Left renal cortex interstitium (tissue), 4 donors: Measurements from ENCODE around the gene DNAJB8. TPM values are rescaled to one million over a fixed set of nuclear protein-coding genes. Genes with fewer than 3 reads are reported as not detected.
A peak's percentile ranks its signal among the peaks of the same experiment; 100 is the strongest.

ENCODE experiments used
- DNase-seq, 4 donors: peaks; one replicate each; pipeline ENCODE4 v3.0.0-alpha.2; 2013; ENCODE audit warnings: low read depth in 4 of 4, low spot score in 2 of 4, missing footprints in 1 of 4
- polyA plus RNA-seq, 4 donors: library from polyadenylated mRNA; unstranded; fragments of 120-200 nt; gene quantifications; one replicate each; pipeline ENCODE4 v1.2.1, GENCODE V29; 2013; ENCODE audit not compliant: insufficient read length in 4 of 4

Gene DNAJB8
- polyA plus RNA-seq, 4 donors = not detected

DNA sequence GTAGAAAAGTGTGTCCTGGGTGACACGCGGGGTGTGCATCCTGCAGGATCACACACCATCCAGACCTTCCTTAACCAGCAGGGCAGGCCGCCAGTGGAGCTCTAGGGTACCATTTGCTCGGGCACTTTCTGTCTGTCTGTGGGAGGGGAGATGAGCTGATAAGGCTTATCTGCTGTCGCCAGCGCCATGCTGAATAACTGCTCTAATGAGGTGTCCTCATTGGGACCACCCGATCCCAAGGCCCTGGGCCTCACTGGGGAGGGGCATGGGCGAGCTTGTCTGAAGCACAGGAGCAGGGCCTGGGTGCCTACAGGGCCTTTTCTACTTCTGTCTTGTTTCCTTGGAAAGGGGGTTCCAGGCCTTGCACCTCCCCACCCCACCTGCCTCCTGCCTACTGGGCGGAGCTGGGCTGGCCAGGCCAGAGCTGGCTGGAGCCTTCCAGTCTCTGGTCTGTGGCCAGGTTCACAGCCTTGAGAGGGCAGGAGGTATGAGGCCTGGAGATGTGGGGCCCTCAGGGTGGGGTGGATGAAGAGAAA lies 28.8 kb upstream of the DNAJB8 start:
- DNase-seq = no peak

GRCh38 chr3:128494367-128494650 lies 27.6 kb upstream of the DNAJB8 start:
- DNase-seq = no peak

GRCh38 chr3:128493570-128494366 lies 27.1 kb upstream of the DNAJB8 start:
- DNase-seq = no peak

GRCh38 chr3:128492671-128493569 lies 26.2 kb upstream of the DNAJB8 start, which contains the start of gene GATA2:
Gene GATA2 (minus strand): TSS chr3:128493201. CDS start chr3:128487031, 6,170 bp downstream.
- DNase-seq = no peak

GRCh38 chr3:128491941-128492670 lies 25.4 kb upstream of the DNAJB8 start:
- no peak for DNase-seq

GRCh38 chr3:128491691-128491940 lies 24.9 kb upstream of the DNAJB8 start:
- DNase-seq = no peak

- no peak for DNase-seq
Observed at GRCh38 chr3:128490915-128491690, 24.4 kb upstream of the DNAJB8 start.

GRCh38 chr3:128490650-128490914 lies 23.9 kb upstream of the DNAJB8 start:
- no peak for DNase-seq

DNA sequence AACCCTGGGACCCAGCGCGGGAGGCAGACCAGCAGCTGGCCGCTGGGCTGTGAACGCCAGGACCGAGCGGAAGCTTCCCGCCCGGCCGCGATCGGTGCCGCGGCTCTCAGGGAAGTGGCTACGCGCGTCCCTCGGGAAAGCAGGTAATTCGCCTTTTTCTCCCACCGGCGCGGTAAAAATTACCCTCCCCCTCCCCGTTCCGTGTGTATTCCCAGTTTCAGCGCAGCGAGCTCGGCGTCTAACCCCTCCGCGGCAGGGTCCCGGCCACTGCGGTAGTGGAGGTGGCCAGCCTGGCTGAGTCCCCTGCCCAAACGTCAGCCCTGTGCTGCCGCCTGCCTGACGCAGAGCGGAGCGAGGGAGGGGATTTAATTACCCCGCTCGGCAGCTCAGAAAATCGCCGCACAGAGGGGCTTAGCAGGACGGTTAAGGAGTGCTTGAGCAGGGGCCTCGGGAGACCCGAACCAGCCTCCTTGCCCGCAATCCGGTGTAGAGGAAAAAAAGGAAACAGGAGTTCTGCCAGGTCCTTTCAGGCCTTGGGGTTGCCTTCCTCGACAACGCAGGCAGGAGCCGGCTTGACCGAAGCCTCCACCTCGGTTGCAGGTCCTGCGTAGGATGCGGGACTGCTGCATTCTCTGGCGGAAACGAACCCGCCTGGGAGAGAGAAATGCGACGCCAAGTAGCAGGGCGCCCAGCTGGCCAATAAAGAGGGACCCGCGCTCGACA lies 23.4 kb upstream of the DNAJB8 start:
- no peak for DNase-seq

DNA sequence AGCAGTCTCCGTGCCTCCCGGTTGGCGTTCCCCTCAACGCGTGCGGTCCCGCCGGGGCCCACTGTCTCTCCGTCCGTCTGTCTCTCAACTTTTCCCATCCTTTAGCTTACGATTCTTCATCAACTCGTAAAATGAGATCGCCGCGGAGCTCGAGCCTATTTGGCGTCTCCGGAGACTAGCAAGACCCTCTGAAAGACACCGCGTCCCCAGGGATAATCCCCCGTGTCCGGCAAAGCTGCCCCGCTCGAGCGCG lies 22.9 kb upstream of the DNAJB8 start:
- no peak for DNase-seq

DNA sequence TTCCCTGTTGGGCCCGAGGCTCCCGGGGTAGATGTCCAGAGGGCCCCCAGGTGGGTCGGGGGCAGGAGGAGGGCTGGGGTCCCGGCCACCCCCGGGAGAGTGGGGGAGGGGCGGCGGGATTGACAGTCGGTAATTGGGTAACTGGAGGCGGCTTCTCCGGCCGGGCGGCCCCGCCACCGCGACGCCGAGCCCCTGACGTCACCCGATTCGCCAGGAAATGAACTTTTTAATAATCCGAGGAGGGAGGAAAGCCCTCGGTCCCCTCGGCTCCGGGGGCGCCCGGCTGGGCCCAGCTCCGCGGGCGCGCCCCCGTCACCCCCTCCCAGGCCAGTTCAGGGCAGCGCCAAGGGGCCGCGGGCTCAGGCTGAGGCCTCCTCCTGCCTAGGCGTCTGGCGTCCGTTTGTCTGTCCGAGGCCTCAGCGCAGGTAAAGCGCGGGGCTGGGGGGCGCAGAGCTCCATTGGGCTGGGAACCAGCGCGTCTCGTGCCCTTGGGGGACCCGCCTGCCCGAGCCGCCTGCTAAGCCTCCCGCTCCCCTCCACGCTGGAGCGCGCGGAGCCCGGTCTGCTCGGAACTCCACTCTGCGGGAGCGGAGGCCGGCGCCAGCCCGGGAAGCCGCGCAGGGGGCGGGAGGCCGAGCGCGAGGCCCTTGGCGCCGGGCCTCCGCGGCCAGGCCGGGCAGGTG lies 22.4 kb upstream of the DNAJB8 start:
- no peak for DNase-seq

DNA sequence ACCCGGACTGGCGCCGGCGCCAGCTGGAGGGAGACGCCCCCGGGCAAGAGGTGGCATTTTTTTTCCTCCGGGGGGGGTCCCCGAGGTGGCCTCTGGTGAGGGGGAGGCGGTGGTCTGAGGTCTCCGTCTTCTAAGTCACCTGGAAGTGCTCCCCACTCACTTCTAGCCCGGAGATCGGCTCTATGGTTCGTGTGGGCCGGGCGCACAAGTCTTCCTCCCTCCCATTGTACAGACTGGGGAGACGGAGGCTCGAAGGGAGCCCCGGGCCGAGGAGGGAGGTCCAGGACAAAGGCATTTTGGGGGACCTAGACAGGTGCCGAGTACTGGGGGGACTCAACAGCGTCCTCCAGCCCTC lies 21.9 kb upstream of the DNAJB8 start:
- DNase-seq = no peak

DNA sequence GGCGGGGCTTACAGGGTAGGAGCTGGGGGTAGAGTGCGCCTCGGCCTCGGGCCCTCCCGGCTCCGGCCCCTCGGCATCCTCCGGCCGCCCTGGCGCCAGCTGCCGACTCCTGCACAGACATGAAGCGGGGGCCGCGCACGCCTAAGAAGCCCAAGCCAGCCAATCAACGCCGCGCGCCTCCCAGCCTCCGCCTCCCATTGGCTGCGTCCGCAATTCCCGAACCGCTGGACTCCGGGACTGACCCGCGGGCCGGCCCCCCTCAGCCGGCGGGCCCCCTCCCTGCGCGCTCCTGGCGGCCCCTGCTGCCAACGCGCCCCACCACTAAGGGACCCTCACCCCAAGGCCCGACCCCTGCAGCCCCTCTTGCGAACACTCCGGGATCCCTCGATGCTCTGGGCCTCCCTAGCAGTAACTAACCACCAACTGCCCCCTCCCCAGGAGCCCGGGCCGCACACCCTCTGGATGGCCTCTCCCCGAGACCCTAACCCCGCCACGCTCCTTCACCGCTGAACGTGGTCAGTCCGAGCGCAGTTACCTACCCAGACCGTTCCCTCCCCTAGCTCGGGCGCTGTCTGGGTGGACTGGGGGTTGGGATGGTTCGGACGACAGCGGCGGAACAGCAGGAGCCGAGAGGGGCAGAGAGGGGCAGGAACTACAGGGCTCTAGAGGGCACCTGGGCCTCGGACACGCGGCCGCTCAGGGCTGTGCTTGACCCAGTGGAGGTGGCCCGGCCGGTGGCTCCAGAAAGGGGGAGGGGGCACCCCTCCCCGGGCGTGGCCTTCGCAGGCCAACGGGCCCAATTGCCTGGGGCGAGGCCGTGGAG lies 21.3 kb upstream of the DNAJB8 start:
- peak in 1 of 4 donors; percentile 80 for DNase-seq

GRCh38 chr3:128487538-128487812 lies 20.8 kb upstream of the DNAJB8 start:
- DNase-seq = no peak

DNA sequence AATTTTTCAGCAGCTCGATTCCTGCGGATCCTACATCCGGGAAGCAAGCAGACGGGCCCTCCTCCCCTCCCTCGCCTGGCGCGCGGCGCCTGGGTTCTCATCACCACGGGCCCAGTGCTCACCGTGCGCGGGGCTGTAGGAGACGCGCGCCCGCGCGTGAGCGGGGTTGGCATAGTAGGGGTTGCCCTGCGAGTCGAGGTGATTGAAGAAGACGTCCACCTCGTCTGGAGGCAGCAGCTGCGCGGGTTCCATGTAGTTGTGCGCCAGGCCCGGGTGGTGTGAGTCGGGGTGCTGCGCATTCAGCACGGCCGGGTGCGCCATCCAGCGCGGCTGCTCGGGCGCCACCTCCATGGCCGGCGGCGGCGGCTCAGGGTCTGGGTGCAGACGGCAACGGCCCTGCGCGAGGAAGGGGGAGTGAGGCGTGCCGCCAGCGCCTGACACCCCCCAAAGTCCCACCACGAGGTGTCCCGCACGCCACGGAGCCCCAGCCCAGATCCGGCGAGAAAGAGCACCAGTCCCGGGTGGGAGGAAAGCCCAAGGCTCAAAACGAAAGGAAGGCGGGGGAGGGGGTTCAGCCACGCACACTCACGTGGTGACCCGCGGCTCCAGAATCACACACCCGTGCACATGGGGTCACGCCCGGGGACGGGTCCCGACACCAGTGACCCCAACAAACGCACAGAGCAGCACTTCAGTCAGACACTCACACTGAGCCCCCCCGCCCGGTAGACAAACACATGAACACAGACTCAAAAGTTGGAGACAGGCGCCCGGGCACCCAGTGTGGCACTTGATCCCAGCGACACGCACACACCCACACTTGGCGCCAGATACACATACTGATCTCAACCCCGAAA lies 20.2 kb upstream of the DNAJB8 start:
- DNase-seq = no peak

DNA sequence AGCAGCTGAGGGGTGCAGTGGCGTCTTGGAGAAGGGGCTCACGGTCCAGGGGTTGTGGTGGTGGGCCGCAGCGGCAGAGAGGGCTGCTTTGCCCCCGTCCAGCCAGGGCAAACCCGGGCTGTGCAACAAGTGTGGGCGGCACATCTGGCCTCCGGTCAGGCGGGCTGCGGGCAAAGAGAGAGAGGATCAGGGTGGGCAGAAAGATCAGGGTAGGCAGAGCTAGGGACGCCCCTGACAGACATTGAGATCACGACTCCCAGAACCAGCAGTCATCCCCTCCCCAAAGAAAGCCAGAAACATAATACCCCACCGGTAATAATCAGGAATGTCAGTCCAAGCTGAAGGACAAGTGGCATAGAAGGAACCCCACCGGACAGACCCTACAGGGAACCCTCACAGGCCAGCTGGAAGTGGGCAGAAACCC lies 19.5 kb upstream of the DNAJB8 start:
- DNase-seq = no peak

GRCh38 chr3:128485282-128486204 lies 18.9 kb upstream of the DNAJB8 start:
- no peak for DNase-seq
